Osteocyte (in vitro differentiated cells): ENCODE data around the gene TRIM14. TPM values are rescaled to one million over a fixed set of nuclear protein-coding genes. Genes with fewer than 3 reads are reported as not detected.

Source experiments
- DNase-seq: peaks from one replicate; pipeline ENCODE4 v3.0.0; 2021; ENCODE audit warnings: mixed read lengths; ENCODE audit not compliant: unreplicated experiment; ENCODE audit errors: extremely low spot score
- H3K27ac Mint-ChIP-seq: one replicate; pipeline ENCODE4 v1.8.0; 2021; ENCODE audit warnings: mild to moderate bottlenecking, mixed read lengths; ENCODE audit not compliant: unreplicated experiment
- H3K27me3 Mint-ChIP-seq: one replicate; pipeline ENCODE4 v1.8.0; 2021; ENCODE audit warnings: mixed read lengths; ENCODE audit not compliant: unreplicated experiment
- H3K36me3 Mint-ChIP-seq: one replicate; pipeline ENCODE4 v1.8.0; 2021; ENCODE audit warnings: mixed read lengths; ENCODE audit not compliant: unreplicated experiment
- H3K4me1 Mint-ChIP-seq: one replicate; pipeline ENCODE4 v1.8.0; 2021; ENCODE audit warnings: mixed read lengths; ENCODE audit not compliant: unreplicated experiment
- H3K4me3 Mint-ChIP-seq: one replicate; pipeline ENCODE4 v1.8.0; 2021; ENCODE audit warnings: mild to moderate bottlenecking, moderate library complexity, mixed read lengths; ENCODE audit not compliant: unreplicated experiment
- H3K9me3 Mint-ChIP-seq: one replicate; pipeline ENCODE4 v1.8.0; 2021; ENCODE audit warnings: mixed read lengths; ENCODE audit not compliant: unreplicated experiment
- CTCF ChIP-seq: fragments of 200-600 bp; sonication (generic); IDR thresholded peaks from 2 replicates; pipeline ENCODE4 v1.5.0; 2021; ENCODE audit warnings: antibody characterized with exemption, mild to moderate bottlenecking, moderate library complexity
- total RNA-seq: library from RNA; stranded (reverse); gene quantifications from 2 replicates; pipeline ENCODE4 v1.2.1, GENCODE V29; 2021

Gene TRIM14
- total RNA-seq, 1 donor from 2014 or later: 0.48 TPM

- Mint-ChIP-seq H3K9me3 (no peaks in the 10 kb centered on the region), H3K27me3 (no peaks in the 10 kb centered on the region), H3K4me1 (peaks cover 9% of the 10 kb centered on the region), H3K36me3 (peaks cover 11% of the 10 kb centered on the region), H3K4me3 (no peak overlapping the region), H3K27ac (peak overlapping the region; percentile 10)
- no peak for TF ChIP-seq CTCF
- no peak for DNase-seq
Observed at GRCh38 chr9:98075332-98075805, 43.7 kb downstream of the TRIM14 start.

GRCh38 chr9:98074115-98074990, 44.7 kb downstream of the TRIM14 start:
- H3K4me3 Mint-ChIP-seq: no peak overlapping the region
- TF ChIP-seq CTCF: peak; percentile 96
- no peaks in the 10 kb centered on the region for H3K27me3 Mint-ChIP-seq
- peak; percentile 89 for DNase-seq
- H3K4me1 Mint-ChIP-seq: peaks cover 9% of the 10 kb centered on the region
- peaks cover 10% of the 10 kb centered on the region for H3K36me3 Mint-ChIP-seq
- H3K27ac Mint-ChIP-seq: peak overlapping the region; percentile 67
- H3K9me3 Mint-ChIP-seq: no peaks in the 10 kb centered on the region

DNA sequence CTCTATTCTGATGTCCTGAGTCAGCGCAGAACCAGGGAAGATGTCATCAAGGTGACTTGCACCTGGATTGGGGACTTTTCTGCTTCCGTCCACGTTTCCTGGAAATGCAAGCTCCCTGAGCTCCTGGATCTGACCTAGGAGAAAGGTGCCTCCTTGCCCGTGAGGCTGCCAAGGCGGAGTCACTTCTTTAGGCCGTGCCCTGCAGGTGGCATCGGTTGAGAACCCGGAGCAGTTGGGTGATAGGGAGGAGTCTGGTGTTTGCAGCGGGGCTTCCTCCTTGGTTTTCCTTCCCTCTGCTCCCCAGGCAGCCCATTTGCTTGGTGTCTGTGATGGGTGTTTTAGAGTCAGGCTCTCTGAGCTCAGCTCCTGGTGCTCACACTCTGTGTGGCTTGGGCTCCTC, 47.3 kb downstream of the TRIM14 start:
- Mint-ChIP-seq H3K4me1 (peaks cover 9% of the 10 kb centered on the region), H3K9me3 (no peaks in the 10 kb centered on the region), H3K36me3 (peaks cover 8% of the 10 kb centered on the region)

GRCh38 chr9:98070704-98071103, 48.3 kb downstream of the TRIM14 start:
- no peaks in the 10 kb centered on the region for H3K27me3 Mint-ChIP-seq
- H3K27ac Mint-ChIP-seq: no peak overlapping the region
- no peak overlapping the region for H3K4me3 Mint-ChIP-seq
- no peaks in the 10 kb centered on the region for H3K9me3 Mint-ChIP-seq
- H3K4me1 Mint-ChIP-seq: peaks cover 11% of the 10 kb centered on the region
- DNase-seq: no peak
- peaks cover 17% of the 10 kb centered on the region for H3K36me3 Mint-ChIP-seq
- no peak for TF ChIP-seq CTCF

More for the DNA sequence above, 47.3 kb downstream of the TRIM14 start:
- no peak for TF ChIP-seq CTCF
- no peak for DNase-seq
- Mint-ChIP-seq H3K4me3 (no peak overlapping the region), H3K27me3 (no peaks in the 10 kb centered on the region), H3K27ac (no peak overlapping the region)

DNA sequence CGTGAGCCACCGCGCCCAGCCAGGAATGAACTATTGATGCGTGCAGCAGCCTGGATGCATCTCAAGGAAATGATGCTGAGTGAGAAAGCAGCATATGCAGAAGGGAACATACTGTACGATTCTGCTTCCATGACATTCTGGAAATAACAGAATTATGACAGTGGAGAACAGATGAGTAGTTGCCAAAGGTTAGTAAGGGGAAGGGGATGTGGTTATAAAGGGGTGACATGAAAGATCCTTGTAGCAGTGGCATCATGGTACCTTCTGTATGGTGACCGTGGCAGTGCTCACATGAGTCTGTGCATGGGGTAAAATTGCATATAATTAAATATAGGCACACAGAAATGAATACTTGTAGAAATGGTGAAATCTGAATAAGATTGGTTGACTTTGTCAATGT, 49.5 kb downstream of the TRIM14 start:
- Mint-ChIP-seq H3K27ac (no peak overlapping the region), H3K4me1 (peaks cover 18% of the 10 kb centered on the region), H3K9me3 (no peaks in the 10 kb centered on the region), H3K36me3 (peaks cover 24% of the 10 kb centered on the region), H3K4me3 (no peak overlapping the region), H3K27me3 (no peaks in the 10 kb centered on the region)
- DNase-seq: no peak
- no peak for TF ChIP-seq CTCF
